GM19328 (cell line): ENCODE measurements around the gene ECSCR.
A peak's percentile ranks its signal among the peaks of the same experiment; 100 is the strongest.
"Not testable (repeated sequence)": the region's sequence is repeated elsewhere in the genome, so short reads cannot be mapped to it uniquely, and the experiment has no call there.

Source experiments
- ATAC-seq: cut with Tn5 transposase; IDR thresholded peaks from one replicate; pipeline ENCODE4 v1.9.1; 2021; ENCODE audit warnings: mild to moderate bottlenecking, moderate library complexity; ENCODE audit not compliant: unreplicated experiment

Gene ECSCR

GRCh38 chr5:139414581-139415130, 47.9 kb downstream of the ECSCR start:
- ATAC-seq: no peak

DNA sequence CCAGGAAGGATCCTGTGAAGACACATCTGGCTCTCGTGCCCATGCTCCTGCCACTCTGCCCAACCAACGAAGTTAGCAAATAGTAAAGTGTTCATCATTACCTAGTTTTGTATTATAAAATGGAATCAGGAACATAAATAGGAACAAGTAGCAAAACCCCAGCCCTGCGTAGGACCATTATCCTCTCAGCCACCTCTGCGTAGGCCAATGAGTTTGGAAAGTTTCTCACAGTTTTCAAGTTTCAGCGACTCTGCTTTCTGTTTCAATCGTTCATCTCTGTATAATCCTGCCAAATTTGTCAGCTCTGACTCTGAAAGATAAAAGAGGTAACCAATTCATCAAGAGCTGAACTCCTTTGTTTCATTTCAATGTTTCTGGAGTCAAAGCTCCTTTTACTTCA, 48.6 kb downstream of the ECSCR start:
- ATAC-seq: no peak

DNA sequence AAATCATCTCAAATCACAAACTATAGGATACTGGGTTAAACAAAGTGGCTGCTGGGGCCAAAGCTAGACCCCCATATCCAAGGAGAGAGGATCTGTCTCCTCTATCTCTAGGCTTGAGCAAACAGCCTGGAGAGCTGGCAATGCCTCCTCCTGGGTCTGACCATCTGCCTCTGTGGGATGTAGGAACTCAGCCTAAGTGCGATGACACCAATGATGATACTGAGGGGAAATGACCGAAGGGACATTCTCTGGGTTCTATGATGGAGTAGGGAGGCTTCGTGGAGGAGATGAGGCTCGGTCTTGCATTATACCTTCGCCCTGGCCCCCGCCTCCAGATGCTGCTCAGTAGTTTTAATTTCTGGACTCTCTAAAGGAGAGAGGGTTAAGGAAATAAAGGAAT, 49.4 kb downstream of the ECSCR start:
- ATAC-seq: no peak

DNA sequence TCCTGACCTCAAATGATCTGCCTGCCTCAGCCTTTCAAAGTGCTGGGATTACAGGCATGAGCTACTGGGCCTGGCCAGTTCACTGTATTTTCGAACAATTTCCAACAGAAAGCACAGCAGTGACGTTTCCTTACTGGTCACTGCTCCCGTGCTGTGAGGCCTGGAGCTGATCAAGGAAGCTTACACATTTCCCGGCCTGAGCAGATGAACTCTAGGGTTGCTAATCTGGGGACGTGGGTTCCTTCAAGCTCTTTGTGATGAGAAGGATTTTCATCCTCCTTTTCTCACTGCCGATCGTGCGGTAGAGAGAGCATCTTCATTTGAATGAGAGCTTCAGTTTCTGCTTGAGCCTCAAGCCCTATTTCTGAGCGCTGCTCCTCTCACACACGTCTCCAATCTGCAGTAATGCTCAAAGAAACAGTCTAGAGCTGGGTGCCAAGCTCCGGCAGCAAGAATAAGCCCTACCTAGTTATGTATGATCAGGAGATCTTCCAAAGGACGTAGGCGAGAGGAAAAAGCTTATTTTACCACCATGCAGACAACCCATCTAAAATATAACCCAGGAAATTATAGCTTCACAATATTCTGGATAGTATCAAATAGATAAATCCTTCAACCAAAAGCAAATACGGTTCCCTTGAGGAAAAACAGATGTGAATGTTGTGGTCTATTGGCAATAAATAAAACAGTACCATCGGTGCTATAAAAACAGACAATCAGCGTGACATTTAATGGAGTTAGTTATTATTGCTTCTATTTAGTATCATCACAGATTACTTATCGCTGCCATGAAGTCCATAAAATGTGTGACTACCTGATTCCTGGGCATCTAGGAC, 51.3 kb downstream of the ECSCR start:
- no peak for ATAC-seq

GRCh38 chr5:139410121-139410992, 52.2 kb downstream of the ECSCR start:
- no peak for ATAC-seq

GRCh38 chr5:139409116-139409515, 53.4 kb downstream of the ECSCR start:
- ATAC-seq: not testable (repeated sequence)

DNA sequence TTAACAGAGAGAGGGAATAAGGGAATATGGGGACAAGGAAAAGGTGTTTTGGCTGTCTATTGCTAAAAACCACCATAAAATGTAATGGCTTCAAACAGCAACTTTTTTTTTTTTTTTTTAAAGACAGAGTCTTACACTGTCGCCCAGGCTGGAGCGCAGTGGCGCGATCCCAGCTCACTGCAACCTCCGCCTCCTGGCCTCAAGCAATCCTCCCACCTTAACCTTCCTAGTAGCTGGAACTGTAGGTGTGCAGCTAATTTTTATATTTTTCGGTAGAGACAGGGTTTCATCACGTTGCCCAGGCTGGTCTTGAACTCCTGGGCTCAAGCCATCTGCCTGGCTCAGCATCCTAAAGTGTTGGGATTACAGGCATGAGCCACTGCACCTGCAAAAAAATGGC, 54.4 kb downstream of the ECSCR start:
- no peak for ATAC-seq

DNA sequence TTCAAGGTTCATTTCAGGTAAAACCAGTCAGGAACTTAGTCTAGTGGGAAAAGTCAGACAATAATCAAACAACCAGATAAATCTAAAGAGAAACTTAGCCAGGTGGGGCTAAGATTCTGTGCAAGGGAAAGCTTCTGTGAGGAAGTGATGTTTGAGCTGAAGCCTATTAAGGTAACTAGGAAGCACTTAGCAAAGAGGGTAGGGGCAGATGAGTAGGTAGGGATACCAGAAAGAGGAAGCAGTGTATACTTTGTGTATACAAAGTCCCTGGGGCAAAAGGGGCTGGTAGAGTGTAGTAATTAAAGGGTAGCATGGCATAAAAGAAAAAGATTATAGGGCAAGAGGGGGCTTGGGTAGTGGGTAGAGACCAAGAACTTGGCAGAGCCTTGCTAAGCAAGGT, 55.0 kb downstream of the ECSCR start:
- no peak for ATAC-seq

- no peak for ATAC-seq
Observed at GRCh38 chr5:139406963-139407362, 55.6 kb downstream of the ECSCR start.

DNA sequence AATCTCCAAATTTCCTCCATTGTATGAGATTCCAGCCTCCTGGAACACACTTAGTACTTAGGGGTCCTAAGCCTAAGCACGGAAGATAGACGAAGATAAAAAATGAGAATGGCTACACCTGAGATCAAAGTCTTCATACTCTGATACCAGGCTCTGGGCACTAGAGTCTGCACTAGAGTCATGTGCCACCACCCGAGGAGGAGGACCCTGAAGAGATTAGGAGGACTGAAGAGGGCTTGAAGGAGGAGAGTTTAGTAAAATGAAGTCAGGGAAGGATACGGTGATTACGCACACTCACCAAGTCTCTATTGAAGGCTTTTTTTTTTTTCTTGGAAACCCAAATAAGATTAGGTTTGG, 58.1 kb downstream of the ECSCR start:
- no peak for ATAC-seq

DNA sequence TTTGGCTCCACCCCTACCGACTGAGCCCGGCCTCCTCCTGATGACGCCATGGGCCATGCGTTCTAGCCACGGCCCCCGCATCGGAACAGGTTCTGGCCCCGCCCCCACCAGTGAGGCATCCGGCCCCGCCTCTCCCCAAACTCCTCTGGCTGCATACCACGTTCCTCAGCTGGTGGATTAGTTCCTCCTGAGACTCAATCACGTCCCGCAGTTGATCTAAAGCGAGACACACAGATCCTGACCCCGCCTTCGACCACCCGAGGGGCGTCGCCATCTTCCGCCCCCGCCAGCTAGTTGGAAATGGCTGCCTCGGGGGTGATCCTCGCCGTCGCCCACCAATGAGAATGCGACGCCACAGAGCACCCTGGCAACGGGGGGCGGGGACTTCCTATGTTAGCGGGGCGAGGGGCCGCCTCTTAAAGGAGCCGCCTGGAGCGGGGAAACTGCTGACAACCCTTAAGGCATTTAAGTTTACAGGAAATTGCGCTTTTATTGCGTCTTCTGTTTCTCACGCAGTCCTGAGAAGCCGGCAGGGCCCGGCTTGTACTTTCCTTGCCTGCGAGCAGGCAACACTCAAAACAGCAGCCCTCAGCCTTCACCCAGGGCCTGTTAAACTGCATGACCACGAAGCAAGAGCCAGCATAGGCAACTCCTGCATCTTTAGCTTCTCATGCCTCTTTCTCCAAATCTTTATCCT, 58.6 kb downstream of the ECSCR start, which contains the start of gene SPATA24:
SPATA24 (minus strand) TSS at position 303 of the 697 bp plus-strand sequence; CDS start at position 274, 29 bp downstream.
- peak; percentile 79 for ATAC-seq

- no peak for ATAC-seq
Observed at GRCh38 chr5:139403418-139403786, 59.1 kb downstream of the ECSCR start.

DNA sequence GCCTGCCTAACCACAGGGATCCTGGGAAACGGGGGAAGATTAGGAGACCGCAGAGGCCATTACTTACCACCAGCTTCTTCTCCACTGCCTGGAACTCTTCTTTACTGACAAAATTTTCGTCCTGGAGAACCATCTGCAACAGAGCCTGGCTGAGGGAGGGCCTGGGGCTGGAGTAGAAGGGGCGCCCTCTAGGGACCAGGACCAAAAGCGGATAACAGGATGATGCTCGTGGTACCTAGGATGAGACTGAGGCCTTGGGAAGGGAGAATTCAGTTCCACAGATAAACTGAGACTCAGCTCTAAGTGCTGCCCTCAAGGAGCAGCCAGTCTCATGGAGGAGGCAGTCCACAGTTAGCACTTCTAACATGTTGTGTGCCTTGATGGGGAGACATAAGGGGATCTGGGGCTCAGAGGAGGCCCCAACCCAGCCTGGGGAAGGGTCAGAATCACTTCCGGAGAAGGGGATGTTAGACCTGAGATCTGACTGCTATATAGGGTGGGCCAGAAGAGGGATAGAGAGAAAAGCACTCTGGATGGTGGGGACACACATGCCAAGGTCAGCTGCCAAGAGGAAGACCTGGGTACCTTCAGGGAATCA, 59.9 kb downstream of the ECSCR start:
- ATAC-seq: no peak

DNA sequence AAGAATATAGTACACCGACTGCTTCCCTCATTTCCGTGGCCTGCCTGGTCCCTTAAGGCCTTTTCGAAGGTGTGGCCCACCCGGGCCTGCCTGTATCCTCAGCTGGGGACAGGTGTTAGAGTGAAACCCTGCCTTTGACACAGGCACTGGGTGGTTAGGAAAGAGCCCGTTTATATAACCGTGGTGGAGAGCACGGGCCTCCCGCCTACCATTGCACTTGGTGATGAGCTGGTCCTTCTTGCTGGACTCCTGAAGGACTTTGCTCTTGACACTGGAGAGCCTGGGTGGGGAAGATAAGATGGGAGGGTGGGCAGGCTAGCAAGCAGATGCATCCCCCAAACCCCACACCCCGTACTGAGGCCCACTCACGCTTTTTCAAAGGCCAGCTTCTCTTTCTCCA, 61.0 kb downstream of the ECSCR start:
- no peak for ATAC-seq

DNA sequence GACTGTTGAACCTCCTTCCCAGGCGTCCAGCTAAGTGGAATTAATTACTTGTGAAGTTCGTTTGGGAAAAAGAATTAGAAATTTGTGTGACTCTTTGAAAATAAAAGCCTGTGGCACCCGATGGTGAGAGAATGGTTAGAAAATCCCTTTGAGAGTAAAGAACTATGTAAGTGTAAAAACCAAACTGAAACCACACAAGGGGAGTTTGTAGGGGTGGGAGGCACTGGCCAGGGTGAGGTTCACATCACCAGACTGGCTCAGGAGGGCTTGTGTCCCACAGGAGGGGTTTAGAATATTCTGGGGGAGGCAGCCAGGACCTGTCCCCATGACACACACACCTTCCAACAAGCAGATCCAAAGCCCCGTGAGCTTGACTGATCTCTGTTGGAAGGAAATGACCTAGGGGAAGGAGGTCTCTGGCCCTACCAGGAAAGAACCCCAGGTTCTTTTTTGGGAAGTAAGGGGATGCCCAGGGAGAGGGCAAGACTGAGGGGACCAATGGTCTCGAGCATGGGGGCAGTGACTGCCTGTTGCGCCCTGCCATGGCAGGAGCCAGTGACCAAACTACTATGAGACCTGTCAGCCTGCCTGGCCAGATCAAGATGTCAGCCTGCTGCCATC, 62.9 kb downstream of the ECSCR start:
- no peak for ATAC-seq
